Breast epithelium (tissue), 4 donors: Measurements from ENCODE around the gene DHRS4. TPM values are rescaled to one million over a fixed set of nuclear protein-coding genes. Genes with fewer than 3 reads are reported as not detected.

ENCODE experiments used
- DNase-seq, 2 donors: peaks; one replicate each; pipeline ENCODE4 v3.0.0-alpha.2; 2019; ENCODE audit warnings: low spot score in 2 of 2
- H3K27ac ChIP-seq, 2 donors: fragments of 200-600 bp; sonication (generic) in 1 of 2; one replicate each; pipeline ENCODE4 v1.5.1; 2016 to 2019; ENCODE audit warnings: mild to moderate bottlenecking in 1 of 2
- H3K27me3 ChIP-seq, 2 donors: fragments of 200-600 bp; sonication (generic) in 1 of 2; one replicate each; pipeline versions ENCODE4 v1.5.1 to v1.6.0; 2017 to 2019; ENCODE audit warnings: control low read depth in 1 of 2, mild to moderate bottlenecking in 1 of 2
- H3K36me3 ChIP-seq: fragments of 200-600 bp; one replicate; pipeline ENCODE4 v1.5.1; 2019
- H3K4me1 ChIP-seq, 2 donors: fragments of 200-600 bp; sonication (generic); one replicate each; pipeline ENCODE4 v1.5.1; 2016 to 2019; ENCODE audit warnings: control low read depth in 1 of 2
- H3K4me3 ChIP-seq, 3 donors: fragments of 200-600 bp; sonication (generic); 1 replicate in 2 of 3; 2 replicates in 1 of 3; pipeline ENCODE4 v1.5.1; 2016 to 2019; ENCODE audit warnings: mild to moderate bottlenecking in 3 of 3, moderate library complexity in 2 of 3
- H3K9me3 ChIP-seq, 2 donors: fragments of 200-600 bp; sonication (generic) in 1 of 2; one replicate each; pipeline ENCODE4 v1.5.1; 2016 to 2019; ENCODE audit warnings: control low read depth in 1 of 2
- CTCF ChIP-seq, 3 donors: fragments of 450-650 bp; IDR thresholded peaks; one replicate each; pipeline ENCODE4 v1.5.1; 2016 to 2017; ENCODE audit warnings: antibody characterized with exemption in 3 of 3, mild to moderate bottlenecking in 3 of 3, moderate library complexity in 3 of 3
- POLR2A ChIP-seq: fragments of 450-650 bp; IDR thresholded peaks from one replicate; pipeline ENCODE4 v1.6.1; 2016; ENCODE audit warnings: antibody characterized with exemption, mild to moderate bottlenecking, moderate library complexity
- POLR2AphosphoS5 ChIP-seq, 3 donors: sonication (generic); formaldehyde crosslinking; IDR thresholded peaks; one replicate each; pipeline ENCODE4 v1.6.1; 2017; ENCODE audit warnings: antibody characterized with exemption in 3 of 3
- intact Hi-C: fragments of 100-400 bp; cut with DNase I; formaldehyde crosslinking; loops from one replicate; pipeline ENCODE4 v1.15.1; 2023; ENCODE audit warnings: low total_unique reads
- total RNA-seq, 3 donors: library from RNA; depleted of rRNA; stranded (reverse); fragments of >200 nt; gene quantifications; one replicate each; pipeline ENCODE4 v1.1.0, GENCODE V29; 2016

Gene DHRS4
- 10 to 100 TPM; 38.4 to 48.8 (median 40.0) TPM for total RNA-seq

- H3K27ac ChIP-seq = peak within 1 kb of the TSS; percentile 86 to 89
- intact Hi-C loops = no loop called here
- TF ChIP-seq POLR2A (no peak), POLR2AphosphoS5 (IDR thresholded peaks at IDR 0.05) (peak in 2 of 3 donors; percentile 49 to 59), CTCF (IDR thresholded peaks at IDR 0.05) (peak; percentile 78 to 85 (median 80))
- no peaks in the 10 kb centered on the region for H3K36me3 ChIP-seq
- peak; percentile 68 to 81 for DNase-seq
- H3K4me3 ChIP-seq = peak within 1 kb of the TSS; percentile 71 to 87 (median 84)
- H3K27me3 ChIP-seq = no peaks in the 10 kb centered on the region
- peaks cover 0 to 6% of the 10 kb centered on the region in 2 donors for H3K4me1 ChIP-seq
- H3K9me3 ChIP-seq = no peaks in the 10 kb centered on the region
Measured at GRCh38 chr14:23953464-23954278, at the start of gene DHRS4. Gene DHRS4, plus strand, starts transcription at chr14:23953770. Its CDS starts 19 bp downstream, at chr14:23953789.

DNA sequence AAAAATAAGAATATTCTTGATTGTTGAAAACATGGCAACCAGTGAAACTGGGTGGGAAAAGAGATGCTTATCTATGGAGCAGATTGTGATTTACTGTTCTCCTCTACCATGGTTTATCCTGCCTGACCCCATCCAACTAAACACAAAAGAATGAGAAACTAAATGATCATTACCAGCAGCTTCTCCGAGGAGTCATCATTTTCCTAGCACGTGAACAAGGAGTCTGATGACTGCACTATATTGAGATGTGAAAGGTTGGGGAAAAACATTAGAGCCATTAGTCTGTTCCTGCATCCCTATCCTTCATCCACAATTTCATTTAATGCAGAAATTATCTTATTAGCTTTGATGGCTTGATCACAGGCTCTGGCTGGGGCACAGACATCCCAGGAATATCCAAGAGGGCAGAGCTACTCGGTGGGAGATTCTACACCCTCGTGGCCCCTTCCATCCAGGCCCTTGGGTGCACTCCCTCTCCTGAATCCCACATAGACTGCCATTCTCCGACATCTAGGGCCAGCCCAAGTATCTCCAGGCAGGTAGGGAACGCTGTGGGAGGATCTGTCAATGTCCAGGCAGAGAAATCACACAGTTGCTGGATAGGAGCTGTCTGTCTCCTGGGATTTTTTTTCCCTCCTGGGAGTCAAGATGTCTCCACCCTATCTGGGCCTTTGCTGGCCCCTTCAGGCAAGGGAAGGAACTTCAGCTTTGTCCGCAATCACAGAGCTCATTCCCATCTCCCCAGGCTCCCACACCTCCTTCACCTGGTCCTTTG lies 43.3 kb upstream of the DHRS4 start:
- H3K36me3 ChIP-seq = no peaks in the 10 kb centered on the region
- H3K9me3 ChIP-seq = no peaks in the 10 kb centered on the region
- H3K27ac ChIP-seq = no peak overlapping the region
- H3K4me1 ChIP-seq = no peaks in the 10 kb centered on the region
- H3K4me3 ChIP-seq = no peak overlapping the region
- TF ChIP-seq CTCF (IDR thresholded peaks at IDR 0.05) = peak; percentile 10 to 38 (median 29)
- no peak for TF ChIP-seq POLR2A
- no peak for TF ChIP-seq POLR2AphosphoS5 (IDR thresholded peaks at IDR 0.05)
- intact Hi-C loops = no loop called here
- H3K27me3 ChIP-seq = no peaks in the 10 kb centered on the region
- DNase-seq = no peak

DNA sequence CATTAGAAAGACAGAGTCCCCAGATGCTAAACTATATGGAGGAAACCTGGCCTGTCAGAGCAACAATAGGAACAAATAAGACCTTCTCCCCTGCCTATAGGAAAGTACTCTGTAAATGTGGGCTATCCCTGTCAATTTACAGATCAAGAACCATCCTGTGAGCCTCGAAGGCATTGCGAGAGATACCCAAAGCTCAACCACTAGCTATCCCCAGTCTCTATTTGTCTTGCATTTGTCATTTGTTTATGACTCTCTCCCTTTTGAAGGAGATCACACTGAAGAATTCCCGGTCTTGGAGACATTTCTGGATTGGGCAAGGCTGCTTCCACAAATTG lies 42.7 kb upstream of the DHRS4 start:
- no peaks in the 10 kb centered on the region for H3K4me1 ChIP-seq
- no peaks in the 10 kb centered on the region for H3K36me3 ChIP-seq
- no peak for DNase-seq
- H3K27ac ChIP-seq = no peak overlapping the region
- H3K4me3 ChIP-seq = no peak overlapping the region
- intact Hi-C loops = no loop called here
- H3K27me3 ChIP-seq = no peaks in the 10 kb centered on the region
- TF ChIP-seq CTCF (IDR thresholded peaks at IDR 0.05) (no peak), POLR2AphosphoS5 (IDR thresholded peaks at IDR 0.05) (no peak), POLR2A (no peak)
- H3K9me3 ChIP-seq = no peaks in the 10 kb centered on the region

DNA sequence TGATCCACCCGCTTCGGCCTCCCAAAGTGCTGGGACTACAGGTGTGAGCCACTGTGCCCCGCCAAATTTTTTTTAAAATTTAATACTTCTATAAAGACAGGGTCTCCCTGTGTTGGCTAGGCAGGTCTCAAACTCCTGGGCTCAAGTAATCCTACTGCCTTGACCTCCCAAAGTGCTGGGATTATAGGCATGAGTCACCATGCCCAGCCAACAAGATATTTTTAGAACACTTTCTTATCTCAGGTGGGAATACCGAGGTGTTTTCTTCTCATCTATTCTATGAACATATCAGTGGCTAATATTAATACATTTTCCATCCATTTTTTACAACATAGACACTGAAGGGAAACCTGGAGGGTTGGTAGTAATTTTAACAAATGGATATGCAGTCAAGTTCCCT lies 38.0 kb upstream of the DHRS4 start:
- Histone ChIP-seq H3K36me3 (no peaks in the 10 kb centered on the region), H3K4me3 (no peak overlapping the region), H3K9me3 (no peaks in the 10 kb centered on the region), H3K4me1 (no peaks in the 10 kb centered on the region), H3K27me3 (no peaks in the 10 kb centered on the region), H3K27ac (no peak overlapping the region)
- TF ChIP-seq CTCF (IDR thresholded peaks at IDR 0.05) (no peak), POLR2AphosphoS5 (IDR thresholded peaks at IDR 0.05) (no peak), POLR2A (no peak)
- DNase-seq = no peak
- intact Hi-C loops = no loop called here

- no peak for TF ChIP-seq POLR2A
- no peak for TF ChIP-seq POLR2AphosphoS5 (IDR thresholded peaks at IDR 0.05)
- TF ChIP-seq CTCF (IDR thresholded peaks at IDR 0.05) = no peak
- H3K27me3 ChIP-seq = no peaks in the 10 kb centered on the region
- no peaks in the 10 kb centered on the region for H3K36me3 ChIP-seq
- intact Hi-C loops = no loop called here
- no peak for DNase-seq
- no peaks in the 10 kb centered on the region for H3K4me1 ChIP-seq
- H3K9me3 ChIP-seq = no peaks in the 10 kb centered on the region
- peak overlapping the region in 1 of 2 donors; percentile 10 for H3K27ac ChIP-seq
- H3K4me3 ChIP-seq = no peak overlapping the region
Measured at GRCh38 chr14:23916004-23916403, 37.6 kb upstream of the DHRS4 start.
